SK-MEL-5 (cell line): ENCODE data around the gene ESRP2. TPM values are rescaled to one million over a fixed set of nuclear protein-coding genes. Genes with fewer than 3 reads are reported as not detected.

ENCODE experiments used
- DNase-seq: peaks from one replicate; pipeline ENCODE4 v3.0.0-alpha.2; 2016; ENCODE audit warnings: low read depth, low spot score
- in situ Hi-C: cut with HindIII; loops from 2 replicates; pipeline ENCODE4 v1.10.0; 2016; ENCODE audit warnings: low sequenced_read_pairs, high pct_unique_total_duplicates, low pct_unique_long_range_greater_than_20kb
- total RNA-seq: library from RNA; depleted of rRNA; stranded (reverse); fragments of >200 nt; shearing (Covaris generic); gene quantifications from 2 replicates; pipeline ENCODE4 v1.2.3, GENCODE V29; 2014

ESRP2 gene
- total RNA-seq, 1 experiment from 2014 or later: not detected

DNA sequence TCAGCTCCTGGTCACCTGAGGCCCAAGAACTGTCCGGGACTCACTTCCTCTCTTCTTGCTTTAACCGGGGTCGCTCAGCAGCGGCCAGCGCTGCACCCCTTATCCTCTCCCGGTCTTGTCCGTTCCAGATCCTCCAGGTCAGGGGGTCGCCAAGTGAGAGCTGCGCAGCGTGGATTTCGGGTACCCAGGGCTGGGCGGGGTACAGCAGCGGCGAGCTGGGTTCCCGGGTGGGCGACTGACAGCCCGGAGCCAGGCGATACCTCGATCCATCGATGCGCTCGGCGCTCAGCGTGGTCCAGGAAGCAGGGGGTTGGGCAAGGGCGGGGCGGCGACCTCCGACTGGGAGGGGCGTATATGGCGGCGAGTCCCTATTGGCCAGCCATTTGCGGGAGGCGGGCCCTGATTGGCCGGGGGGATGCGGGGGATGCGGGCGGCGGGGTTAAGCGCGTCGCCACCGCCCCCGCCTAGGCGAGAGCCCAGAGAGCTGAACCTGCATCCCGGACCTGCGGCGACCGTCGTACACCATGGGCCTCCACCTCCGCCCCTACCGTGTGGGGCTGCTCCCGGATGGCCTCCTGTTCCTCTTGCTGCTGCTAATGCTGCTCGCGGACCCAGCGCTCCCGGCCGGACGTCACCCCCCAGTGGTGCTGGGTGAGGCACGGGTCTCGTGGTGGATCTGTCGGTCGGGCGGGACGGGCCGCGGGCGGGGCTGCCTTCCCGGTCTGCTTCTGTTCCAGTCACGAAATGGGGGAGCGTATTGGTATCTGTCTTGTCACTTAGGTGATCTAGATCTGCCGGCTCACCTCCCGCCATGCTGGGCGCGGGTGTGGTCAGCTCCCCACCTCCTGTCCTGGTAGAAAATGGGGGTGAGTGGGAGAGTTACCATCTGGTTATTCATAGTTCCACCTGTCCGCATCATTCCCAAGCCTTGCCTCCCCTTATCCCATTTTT lies 9.3 kb upstream of the ESRP2 start, which contains the start of gene PLA2G15:
Gene PLA2G15, plus strand, starts transcription at position 471 of the 951 bp plus-strand sequence. Its CDS starts 54 bp downstream, at position 525.
- peak; percentile 85 for DNase-seq
- in situ Hi-C loops: no loop called here

DNA sequence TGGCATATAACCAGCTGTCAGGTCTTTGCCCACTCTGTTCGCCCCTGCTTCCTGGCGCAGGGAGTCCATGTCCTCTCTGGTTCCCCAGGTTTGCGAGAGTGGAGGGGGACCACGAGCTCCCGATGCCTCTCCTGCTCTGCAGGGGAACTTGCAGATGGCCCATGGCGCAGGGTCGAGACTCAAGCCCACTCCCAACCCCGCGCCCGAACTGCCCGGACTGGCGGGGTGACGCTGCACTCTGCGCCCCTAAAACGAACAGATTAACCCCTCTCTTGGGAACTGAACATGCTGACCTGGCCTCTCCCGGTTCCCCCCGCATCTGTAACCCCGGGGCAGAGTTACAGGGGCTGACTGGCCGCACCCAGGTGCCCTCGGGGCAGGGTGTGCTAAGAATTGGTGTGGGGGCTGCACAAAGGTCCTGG lies 8.6 kb upstream of the ESRP2 start:
- DNase-seq: no peak
- in situ Hi-C loops: no loop called here

DNA sequence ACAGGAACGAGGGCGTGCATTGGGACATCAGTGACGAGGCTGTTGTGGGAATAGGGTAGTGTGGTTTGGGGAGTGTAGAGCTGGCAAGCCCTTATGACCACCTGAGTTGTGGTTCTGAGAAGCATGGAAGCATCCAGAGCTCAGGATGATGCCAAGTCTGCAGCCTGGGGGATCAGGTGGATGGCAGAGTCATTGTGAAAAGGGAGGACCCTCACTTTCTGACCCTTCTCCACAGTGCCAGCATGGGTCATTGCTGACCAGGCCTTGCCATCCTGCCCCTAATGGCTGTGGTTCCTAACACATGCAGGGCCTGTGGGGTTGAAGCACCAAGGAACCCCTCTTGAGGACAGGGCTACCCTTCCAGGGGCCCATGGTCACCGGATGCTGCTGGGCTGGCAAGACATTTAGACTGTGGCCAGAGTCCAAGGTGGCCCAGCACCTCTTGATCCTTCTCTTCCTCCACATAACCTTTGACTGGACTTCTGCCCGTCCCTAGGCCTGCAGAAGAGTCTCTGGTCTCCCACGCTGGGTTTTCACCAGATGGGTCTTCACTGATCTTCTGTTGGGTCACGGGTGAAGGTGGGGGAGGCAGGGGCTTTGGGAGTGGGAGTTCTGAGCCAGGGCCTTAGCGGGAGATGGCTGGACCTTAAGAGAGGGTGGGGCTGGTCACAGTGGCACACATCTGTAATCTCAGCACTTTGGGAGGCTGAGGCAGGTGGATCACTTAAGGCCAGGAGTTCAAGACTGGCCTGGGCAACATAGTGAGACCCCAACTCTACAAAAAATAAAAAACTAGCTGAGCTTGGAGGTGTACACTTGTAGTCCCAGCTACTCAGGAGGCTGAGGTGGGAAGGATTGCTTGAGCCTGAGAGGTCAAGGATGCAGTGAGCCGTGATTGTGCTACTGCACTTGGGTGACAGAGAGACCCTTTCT lies 7.3 kb upstream of the ESRP2 start:
- DNase-seq: no peak
- in situ Hi-C loops: no loop called here

DNA sequence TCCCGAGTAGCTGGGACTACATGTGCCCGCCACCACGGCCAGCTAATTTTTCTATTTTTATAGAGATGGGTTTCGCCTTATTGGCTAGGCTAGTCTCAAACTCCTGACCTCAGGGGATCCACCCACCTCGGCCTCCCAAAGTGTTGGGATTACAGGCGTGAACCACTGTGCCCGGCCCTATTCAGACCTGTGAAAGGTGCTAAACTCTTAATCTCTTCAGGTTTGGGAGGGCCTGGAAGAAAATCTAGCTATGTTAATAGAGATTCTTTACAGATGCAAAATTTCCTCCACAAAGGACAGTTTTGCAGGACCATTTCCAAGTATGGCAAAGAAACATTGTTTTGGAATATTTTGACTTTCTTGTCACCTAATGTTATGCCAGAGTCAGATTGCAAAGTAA lies 6.2 kb upstream of the ESRP2 start:
- in situ Hi-C loops: no loop called here
- no peak for DNase-seq

DNA sequence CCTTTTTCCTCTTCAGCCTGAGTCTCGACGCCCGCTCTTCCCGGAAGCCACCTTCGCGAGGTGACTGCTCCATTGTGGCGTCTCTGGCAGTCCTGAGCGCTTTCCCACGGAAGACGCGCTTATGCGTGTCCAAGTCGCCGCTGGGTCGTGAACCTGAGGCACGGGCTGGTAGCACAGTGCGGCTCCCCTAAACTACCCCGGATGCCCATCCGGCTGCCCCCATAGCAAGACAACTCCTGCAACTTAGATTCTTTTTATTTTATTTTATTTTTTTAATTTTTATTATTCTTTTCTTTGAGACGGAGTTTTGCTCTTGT lies 2.1 kb upstream of the ESRP2 start:
- DNase-seq: no peak
- in situ Hi-C loops: no loop called here

DNA sequence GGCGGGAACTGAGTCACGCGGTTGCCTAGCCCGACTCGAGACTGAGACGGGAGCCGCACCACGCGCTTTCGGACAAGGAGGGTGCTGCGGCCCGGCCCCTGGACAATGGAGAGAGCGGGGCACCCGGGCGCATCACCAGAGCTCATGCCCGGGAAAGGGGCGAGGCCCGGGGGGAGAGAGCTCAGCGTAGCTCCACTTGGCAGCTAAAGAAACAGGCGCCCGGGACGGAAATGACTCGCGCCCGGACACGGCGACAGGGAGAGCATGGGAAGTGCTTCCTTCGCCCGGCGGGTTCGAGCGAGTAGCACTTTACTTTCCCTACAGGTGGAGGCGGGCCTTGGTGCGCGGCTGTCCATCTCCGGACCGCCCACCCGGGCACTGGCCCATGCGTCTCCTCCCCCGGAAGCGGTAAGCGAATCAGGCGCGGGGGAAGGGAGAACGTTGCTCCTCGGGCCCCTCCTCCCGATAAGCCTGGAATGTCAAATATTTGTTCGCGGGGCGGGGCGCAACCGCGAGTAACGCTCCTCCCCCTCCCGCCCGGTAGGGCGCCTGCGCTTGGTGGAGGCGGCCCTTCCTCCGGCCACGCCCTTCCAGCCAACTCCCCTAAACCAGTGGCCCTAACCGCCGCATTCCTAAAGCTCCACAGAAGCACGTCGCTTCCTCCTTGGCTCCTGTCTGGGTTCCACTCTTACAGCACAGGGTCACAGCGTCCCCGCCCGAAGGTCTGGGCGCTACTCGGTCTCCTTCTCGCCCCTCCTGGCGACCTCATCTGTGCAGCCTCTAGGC lies 1.5 kb upstream of the ESRP2 start:
- in situ Hi-C loops: no loop called here
- DNase-seq: peak; percentile 95

DNA sequence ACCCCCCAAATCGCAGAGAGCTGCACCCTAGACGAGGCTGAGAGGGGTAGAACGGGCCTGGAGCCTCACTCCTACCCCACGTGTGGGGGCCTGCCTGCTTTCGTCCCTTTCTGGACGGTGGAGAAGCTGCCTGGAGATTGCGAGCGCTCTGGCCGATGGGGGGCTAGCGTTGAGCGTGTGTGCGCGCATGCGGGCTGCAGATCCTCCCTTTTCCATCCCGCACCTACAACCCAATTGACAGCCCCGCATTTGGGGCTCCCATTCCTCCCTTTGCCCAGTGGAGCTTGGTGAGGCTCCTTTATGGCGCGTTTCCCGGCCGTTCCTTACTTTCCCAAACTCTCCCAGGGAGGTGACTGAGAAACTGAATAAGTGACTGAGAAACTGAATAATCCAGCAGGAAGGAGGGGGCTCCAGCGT lies 907 bp upstream of the ESRP2 start:
- in situ Hi-C loops: no loop called here
- no peak for DNase-seq

DNA sequence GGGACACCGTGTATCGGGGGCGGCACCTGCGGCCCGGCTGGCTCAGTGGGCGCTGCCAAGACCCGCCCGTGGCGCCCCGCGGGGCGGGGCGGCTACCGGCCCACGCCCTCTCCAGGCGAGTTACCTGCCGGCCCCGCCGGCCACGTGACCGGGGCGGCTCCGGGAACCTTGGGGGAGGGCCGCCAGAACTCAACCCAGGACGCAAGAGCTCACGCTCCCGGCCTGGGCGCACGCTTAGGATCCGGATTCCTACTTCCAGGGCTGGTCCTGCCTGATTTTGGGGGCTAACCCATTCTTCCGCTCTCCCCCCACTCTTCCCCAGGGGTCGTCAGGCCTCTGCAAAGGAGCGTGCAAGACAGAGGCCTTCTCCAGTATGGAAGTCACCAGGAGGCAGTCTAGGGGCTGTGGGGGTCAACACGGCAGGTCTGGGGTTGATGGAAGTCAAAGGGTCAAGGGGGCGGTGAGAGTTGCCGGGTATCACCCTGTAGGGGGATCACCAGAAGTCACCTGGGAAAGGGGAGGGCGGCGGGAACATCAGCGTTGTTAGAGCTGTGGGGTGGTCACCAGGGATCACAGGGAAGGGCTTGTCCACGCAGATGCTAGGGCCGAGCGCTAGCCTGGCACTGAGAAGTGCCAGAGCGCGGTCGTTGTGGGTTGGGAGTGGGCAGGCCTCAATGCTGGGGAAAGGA lies 354 bp upstream of the ESRP2 start:
- DNase-seq: no peak
- in situ Hi-C loops: no loop called here

DNA sequence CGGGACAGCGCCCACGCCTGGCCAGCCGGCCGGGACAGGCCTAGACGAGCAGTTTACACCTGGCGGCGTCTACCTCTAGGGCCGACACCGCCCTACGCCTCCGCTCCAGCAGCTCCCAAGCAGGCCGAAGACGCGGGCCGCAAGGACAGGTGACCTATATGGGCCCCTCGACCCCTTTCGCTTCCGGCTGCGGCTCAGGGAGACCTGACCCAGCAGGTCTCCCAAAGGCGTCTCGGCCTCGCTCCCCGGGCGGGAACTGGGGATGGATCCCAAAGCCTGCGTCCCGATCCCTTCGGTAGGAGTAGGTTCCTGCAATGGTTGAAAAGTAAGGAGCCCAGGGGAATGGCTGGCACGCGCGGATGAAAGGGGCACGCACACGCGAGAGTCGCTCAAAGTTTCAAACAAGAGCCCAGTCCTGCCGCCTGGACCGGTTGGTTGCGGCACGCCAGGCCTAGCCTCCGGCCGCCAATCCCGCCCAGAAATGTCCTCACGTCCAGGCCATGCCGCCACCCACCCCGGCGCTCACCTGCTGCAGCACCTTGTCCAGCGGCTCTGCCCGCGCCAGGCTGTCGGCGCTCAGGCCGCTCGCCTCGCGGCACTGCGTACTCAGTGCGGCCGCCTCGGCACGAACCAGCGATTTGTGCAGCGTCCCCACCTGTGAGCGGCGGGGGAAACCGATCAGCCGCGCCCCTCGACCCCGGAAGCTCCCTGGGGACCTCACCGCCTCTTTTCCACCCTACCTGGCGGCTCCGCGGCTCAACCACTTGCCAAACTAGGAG lies 630 bp downstream of the ESRP2 start:
- no peak for DNase-seq
- in situ Hi-C loops: no loop called here

DNA sequence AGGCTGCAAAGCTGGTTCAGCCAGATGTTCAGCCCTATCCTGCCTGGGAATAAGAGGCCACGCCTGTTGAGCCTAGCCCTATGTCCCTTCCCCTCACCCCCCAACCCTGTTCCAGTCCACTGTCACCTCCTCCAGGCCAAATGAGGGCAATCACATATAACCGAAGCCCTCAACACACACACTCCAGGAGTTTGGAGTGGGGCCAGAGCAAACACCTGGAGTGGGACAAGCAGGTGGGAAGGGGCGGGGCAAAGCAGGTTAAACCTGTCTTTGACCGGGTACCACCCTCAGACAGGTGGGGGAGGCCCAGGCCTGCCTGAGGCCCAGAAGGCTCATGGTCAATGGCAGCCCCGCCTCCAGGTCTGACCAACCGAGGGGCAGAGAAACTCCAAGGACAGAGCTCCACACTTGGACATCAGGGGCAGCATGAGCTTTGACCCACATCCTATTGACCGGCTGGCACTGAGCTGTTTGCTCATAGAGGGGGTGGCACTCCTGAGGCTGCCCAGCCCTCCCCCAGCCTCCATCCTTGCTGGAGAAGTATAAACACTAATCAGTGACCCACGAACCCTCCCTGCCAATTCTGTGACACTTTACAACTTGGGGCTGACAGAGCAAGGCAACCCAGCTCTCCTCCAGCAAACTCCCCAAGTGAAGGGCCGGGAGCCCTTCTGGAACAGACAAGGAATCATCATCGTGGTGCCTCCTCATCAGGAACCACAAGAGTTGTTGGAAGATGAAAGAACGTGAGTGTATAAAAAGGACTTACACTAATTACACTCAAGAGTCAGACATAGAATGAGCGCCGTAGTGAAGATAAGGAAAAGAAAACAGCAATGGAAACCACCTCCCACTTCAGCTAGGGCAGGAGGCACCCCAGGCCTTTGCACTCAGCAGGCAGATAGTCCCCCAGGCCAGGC lies 1.5 kb downstream of the ESRP2 start:
- DNase-seq: no peak
- in situ Hi-C loops: no loop called here

DNA sequence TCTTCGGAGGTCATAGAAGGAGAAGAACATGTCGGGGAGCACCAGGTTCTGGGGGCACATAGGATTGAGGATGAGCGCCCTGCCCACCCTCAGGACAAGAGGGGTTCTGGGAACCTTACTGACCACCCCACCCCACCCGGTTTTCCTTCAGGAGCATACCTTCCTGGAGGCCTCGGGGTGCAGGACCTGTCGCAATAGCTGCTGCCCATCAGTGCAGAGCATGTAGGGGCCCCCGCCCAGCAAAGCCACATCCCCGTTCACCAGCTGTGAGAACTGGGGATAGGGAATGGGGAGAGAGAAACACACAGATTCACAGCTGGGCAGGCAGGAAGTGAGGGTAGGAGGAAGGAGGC lies 2.1 kb downstream of the ESRP2 start:
- in situ Hi-C loops: no loop called here
- DNase-seq: no peak

DNA sequence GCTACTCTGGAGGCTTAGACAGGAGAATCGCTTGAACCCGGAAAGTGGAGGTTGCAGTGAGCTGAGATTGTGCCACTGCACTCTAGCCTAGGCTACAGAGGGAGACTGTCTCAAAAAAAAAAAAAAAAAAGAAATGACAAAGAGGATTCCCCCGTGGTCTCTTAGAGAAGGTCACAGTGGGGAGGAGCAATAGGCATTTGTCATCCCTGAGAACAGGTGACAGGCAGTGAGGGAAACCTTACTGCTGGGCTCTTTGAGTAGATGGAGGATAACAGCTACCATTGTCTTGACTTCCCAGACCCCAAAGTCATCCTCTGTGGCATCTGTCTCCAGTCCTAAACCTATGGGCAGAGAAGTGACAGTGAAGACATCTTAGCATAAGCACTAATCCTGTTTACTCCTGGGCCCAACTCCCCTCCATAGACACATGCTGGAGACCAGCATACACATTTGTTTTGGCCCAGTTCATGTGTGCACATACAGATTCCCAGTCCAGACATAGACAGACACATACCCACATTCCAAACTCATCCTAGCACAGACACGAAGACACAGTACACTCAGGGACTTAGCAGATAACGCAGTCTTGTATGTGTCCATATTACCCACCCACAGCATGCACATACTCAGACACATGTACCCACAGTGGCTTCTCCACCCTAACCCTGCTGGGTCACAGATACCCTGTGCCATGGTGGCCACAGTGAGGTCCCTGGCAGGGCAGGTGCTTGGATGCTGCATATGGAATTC lies 2.7 kb downstream of the ESRP2 start:
- DNase-seq: no peak
- in situ Hi-C loops: no loop called here

DNA sequence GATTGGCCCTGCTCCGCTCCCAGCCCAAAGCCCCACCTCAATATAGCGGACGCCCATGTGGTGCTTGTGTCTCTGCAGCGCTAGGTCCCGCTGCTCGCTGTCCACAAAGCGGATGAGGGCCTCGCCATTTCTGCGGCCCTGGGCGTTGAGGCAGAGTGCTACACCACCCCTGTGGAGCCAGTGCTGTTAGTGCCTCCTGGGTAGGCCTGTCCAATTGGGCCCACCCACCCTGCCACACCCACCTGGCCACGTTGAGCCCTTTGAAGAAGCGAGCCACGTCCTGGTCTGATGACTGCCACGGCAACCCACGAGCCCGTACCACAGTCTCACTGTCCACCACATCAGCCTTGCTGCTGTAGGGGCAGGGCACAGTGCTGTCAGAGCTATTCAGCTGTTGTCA lies 3.6 kb downstream of the ESRP2 start:
- no peak for DNase-seq
- in situ Hi-C loops: no loop called here

DNA sequence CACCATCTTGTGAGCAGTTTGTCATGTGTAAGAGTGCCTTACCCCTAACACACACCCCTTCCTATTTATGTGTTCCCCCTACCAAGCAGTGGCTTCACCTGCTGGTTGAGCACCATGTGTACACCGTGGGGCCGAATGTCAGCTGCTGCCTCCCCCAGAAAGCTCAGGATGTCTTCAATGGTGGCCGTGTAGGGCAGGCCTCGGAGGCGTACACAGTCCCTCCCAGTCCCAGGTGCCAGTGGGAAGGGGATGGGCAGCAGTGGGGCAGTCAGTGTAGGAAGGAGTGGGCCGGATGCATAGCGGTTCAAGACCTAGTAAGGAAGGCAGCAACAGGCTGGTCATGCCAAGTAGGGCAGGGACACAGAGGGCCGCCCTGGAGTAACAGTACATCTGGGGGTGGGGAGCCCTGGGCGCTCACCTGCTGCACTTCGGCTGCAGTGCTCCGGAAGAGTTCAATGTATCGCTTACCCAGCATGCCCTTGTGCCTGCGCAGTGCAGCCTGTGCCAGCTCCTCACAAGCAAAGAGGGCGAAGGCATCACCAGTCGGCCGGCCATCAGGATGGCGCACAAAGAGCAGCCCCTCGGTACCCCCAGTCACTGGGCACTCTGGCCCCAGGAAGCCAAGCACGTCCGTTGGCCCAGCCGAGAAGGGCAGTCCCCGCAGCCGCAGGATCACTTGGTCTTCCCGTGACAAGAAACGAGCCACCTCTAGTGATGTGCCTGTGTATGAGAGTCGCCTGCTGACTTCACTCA lies 4.4 kb downstream of the ESRP2 start:
- in situ Hi-C loops: no loop called here
- DNase-seq: no peak
